ENCODE results near the gene PDE4B. TPM values are rescaled to one million over a fixed set of nuclear protein-coding genes. Genes with fewer than 3 reads are reported as not detected.
"Not testable (repeated sequence)": the region's sequence is repeated elsewhere in the genome, so short reads cannot be mapped to it uniquely, and the experiment has no call there.

PDE4B gene
- total RNA-seq, 2 donors from 2014 or later = 60.3 to 78.5 TPM

- Mint-ChIP-seq H3K36me3 (ENCODE audit: low read depth) (no peaks in the 10 kb centered on the region), H3K9me3 (no peaks in the 10 kb centered on the region), H3K4me3 (no peak overlapping the region), H3K4me1 (no peaks in the 10 kb centered on the region), H3K27me3 (peaks cover 9% of the 10 kb centered on the region), H3K27ac (no peak overlapping the region)
- ATAC-seq (replicated peaks) = no peak
Measured at GRCh38 chr1:65992165-65992821, 199.6 kb downstream of the PDE4B start.

DNA sequence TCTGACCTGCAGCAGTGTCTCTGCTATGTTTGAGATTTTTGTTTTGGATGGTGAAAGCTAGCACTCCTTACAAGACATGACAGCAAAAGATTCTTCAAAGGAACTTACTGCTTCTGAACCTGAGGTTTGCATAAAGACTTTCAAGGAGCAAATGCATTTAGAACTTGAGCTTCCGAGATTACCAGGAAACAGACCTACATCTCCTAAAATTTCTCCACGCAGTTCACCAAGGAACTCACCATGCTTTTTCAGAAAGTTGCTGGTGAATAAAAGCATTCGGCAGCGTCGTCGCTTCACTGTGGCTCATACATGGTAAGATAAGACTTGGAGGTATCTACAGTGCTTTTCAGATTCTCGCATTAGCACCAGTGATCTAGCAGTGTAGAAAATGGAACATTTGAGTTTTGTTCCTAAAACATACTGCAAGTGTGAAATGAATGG, 200.2 kb downstream of the PDE4B start:
- H3K9me3 Mint-ChIP-seq = no peaks in the 10 kb centered on the region
- no peaks in the 10 kb centered on the region for H3K36me3 Mint-ChIP-seq (ENCODE audit: low read depth)
- H3K27ac Mint-ChIP-seq = no peak overlapping the region
- H3K4me3 Mint-ChIP-seq = no peak overlapping the region
- peaks cover 13% of the 10 kb centered on the region for H3K27me3 Mint-ChIP-seq
- ATAC-seq (replicated peaks) = no peak
- H3K4me1 Mint-ChIP-seq = no peaks in the 10 kb centered on the region

- Mint-ChIP-seq H3K4me1 (no peaks in the 10 kb centered on the region), H3K36me3 (ENCODE audit: low read depth) (no peaks in the 10 kb centered on the region), H3K27me3 (peaks cover 18% of the 10 kb centered on the region), H3K27ac (no peak overlapping the region), H3K9me3 (no peaks in the 10 kb centered on the region), H3K4me3 (no peak overlapping the region)
- no peak for ATAC-seq (replicated peaks)
Measured at GRCh38 chr1:65994223-65994622, 201.5 kb downstream of the PDE4B start.

- H3K27me3 Mint-ChIP-seq = peaks cover 18% of the 10 kb centered on the region
- no peak overlapping the region for H3K27ac Mint-ChIP-seq
- H3K4me1 Mint-ChIP-seq = no peaks in the 10 kb centered on the region
- ATAC-seq (replicated peaks) = no peak
- H3K4me3 Mint-ChIP-seq = no peak overlapping the region
- no peaks in the 10 kb centered on the region for H3K9me3 Mint-ChIP-seq
- H3K36me3 Mint-ChIP-seq (ENCODE audit: low read depth) = no peaks in the 10 kb centered on the region
Measured at GRCh38 chr1:65995336-65995735, 202.6 kb downstream of the PDE4B start.

GRCh38 chr1:65995928-65996327, 203.2 kb downstream of the PDE4B start:
- H3K4me1 Mint-ChIP-seq = no peaks in the 10 kb centered on the region
- no peaks in the 10 kb centered on the region for H3K36me3 Mint-ChIP-seq (ENCODE audit: low read depth)
- no peak overlapping the region for H3K4me3 Mint-ChIP-seq
- H3K27ac Mint-ChIP-seq = no peak overlapping the region
- peaks cover 21% of the 10 kb centered on the region for H3K27me3 Mint-ChIP-seq
- H3K9me3 Mint-ChIP-seq = no peaks in the 10 kb centered on the region
- ATAC-seq (replicated peaks) = no peak

DNA sequence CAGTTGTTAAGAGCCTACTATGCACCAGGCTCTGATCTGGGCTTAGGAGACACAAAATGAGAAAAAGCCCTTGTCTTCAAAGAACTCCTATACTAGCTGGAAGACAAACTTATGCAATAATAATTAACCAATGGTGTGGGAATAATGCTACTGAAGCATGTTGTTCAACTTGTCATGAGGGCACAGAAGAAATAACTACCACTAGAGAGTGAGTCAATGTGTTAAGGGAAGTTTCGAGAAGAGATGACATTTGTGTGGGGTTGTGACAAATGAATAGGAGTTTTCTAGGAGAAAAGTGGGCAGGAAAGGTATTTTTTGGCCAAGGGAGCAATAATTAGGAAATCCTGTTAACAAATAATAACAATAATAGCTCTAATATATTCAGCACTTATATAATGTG, 205.0 kb downstream of the PDE4B start:
- ATAC-seq (replicated peaks) = no peak
- Mint-ChIP-seq H3K27ac (no peak overlapping the region), H3K27me3 (peaks cover 18% of the 10 kb centered on the region), H3K4me1 (no peaks in the 10 kb centered on the region), H3K36me3 (ENCODE audit: low read depth) (no peaks in the 10 kb centered on the region), H3K4me3 (no peak overlapping the region), H3K9me3 (no peaks in the 10 kb centered on the region)

GRCh38 chr1:65998763-65999583, 206.3 kb downstream of the PDE4B start:
- Mint-ChIP-seq H3K4me1 (no peaks in the 10 kb centered on the region), H3K4me3 (no peak overlapping the region), H3K36me3 (ENCODE audit: low read depth) (no peaks in the 10 kb centered on the region), H3K27me3 (peaks cover 15% of the 10 kb centered on the region), H3K9me3 (no peaks in the 10 kb centered on the region), H3K27ac (no peak overlapping the region)
- ATAC-seq (replicated peaks) = no peak

DNA sequence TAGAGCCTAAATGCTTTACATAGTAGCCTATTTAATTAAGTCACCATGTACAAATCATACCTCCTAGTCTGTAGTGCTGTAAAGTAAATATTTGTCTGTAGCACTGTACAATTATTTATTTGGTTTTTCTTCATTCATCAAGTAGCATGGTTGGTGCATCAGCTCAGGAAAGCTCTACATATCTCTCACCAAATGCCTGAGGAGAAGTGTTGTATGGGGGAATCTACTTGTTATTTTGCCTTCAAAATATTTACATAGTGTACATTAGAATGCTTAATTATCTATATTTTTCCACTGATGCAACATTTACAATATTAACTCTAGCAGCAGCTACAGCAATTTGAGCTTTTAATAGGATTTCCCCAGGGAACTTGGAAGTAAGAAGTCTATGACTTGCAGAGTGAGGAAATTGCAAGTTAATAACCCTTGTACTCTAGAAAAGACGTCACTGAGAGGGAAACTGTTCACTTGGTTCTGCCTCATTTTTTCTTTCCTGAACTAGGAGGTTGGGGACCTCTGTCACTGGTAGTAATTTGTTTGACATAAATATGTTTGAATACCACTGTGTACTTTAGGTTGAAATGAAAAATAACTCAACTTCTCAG, 207.4 kb downstream of the PDE4B start:
- H3K36me3 Mint-ChIP-seq (ENCODE audit: low read depth) = no peaks in the 10 kb centered on the region
- H3K27me3 Mint-ChIP-seq = peaks cover 12% of the 10 kb centered on the region
- no peaks in the 10 kb centered on the region for H3K9me3 Mint-ChIP-seq
- H3K27ac Mint-ChIP-seq = no peak overlapping the region
- no peaks in the 10 kb centered on the region for H3K4me1 Mint-ChIP-seq
- no peak for ATAC-seq (replicated peaks)
- no peak overlapping the region for H3K4me3 Mint-ChIP-seq

- peaks cover 8% of the 10 kb centered on the region for H3K27me3 Mint-ChIP-seq
- H3K4me3 Mint-ChIP-seq = no peak overlapping the region
- no peaks in the 10 kb centered on the region for H3K36me3 Mint-ChIP-seq (ENCODE audit: low read depth)
- no peaks in the 10 kb centered on the region for H3K9me3 Mint-ChIP-seq
- no peak for ATAC-seq (replicated peaks)
- H3K27ac Mint-ChIP-seq = no peak overlapping the region
- no peaks in the 10 kb centered on the region for H3K4me1 Mint-ChIP-seq
Measured at GRCh38 chr1:66003690-66004089, 211.0 kb downstream of the PDE4B start.

DNA sequence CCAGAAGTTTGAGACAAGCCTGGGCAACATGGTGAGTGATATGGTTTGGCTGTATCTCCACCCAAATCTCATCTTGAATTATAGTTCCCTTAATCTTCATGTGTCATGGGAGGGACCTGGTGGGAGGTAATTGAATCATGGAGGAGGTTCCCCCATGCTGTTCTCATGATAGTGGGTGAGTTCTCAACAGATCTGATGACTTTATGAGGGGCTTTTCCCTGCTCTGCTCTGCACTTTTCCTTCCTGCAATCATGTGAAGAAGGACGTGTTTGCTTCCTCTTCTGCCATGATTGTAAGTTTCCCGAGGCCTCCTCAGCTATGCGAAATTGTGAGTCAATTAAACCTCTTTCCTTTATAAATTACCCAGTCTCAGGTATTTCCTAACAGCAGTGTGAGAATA, 213.8 kb downstream of the PDE4B start:
- not testable (repeated sequence) for ATAC-seq (replicated peaks); H3K4me3 Mint-ChIP-seq; H3K36me3 Mint-ChIP-seq (ENCODE audit: low read depth); H3K27ac Mint-ChIP-seq; H3K9me3 Mint-ChIP-seq; H3K4me1 Mint-ChIP-seq
- peaks cover 16% of the 10 kb centered on the region for H3K27me3 Mint-ChIP-seq

DNA sequence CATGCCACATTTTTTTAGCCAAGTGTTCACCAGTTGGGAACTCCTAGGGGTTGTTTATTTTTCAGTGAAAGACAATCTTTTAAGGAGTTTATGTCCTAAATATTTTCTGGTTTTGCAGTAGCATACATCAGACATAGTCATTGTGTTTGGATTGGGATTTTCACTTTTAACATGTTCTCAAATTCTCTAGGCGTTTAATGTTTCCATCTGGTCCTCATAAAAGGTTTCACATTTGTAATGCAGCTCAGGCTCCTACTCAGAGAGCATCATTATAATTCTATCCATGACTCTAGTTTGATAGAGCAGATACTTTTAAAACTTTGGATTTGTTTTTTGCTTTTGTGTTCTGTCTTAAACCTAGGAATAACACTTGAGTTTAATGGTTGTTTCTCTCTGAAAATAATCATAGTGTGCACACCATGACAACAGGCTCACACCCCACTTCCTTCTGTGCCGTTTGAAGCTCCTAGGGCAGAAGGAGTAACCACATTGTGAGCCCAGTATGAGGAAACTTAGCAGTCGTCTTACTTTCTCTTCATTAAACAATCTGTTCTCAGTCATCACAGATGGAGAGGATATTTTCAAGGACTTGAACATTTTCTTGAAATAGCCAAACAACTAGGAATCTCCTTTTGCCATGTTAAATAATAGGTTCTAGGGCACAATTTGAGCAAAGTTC, 219.6 kb downstream of the PDE4B start:
- Mint-ChIP-seq H3K4me1 (no peaks in the 10 kb centered on the region), H3K9me3 (no peaks in the 10 kb centered on the region), H3K27me3 (peaks cover 18% of the 10 kb centered on the region), H3K27ac (no peak overlapping the region), H3K4me3 (no peak overlapping the region), H3K36me3 (ENCODE audit: low read depth) (no peaks in the 10 kb centered on the region)
- ATAC-seq (replicated peaks) = no peak

DNA sequence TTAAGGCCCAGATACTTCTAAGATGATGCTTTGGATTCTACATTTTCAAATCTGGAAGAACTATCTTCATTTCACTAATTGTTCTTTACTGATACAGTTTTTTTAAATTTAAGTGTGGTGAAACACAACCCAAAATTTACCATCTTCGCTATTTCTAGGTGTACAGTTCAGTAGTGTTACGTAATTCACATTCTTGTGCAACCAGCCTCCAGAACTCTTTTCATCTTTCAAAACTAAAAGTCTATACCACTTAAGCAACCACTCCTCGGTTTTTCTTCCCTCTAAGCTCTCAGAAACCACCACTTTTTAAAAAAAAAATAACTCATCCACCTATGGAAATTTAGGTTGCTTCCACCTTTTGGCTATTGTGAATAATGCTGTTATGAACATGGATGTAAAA, 220.7 kb downstream of the PDE4B start:
- Mint-ChIP-seq H3K4me1 (no peaks in the 10 kb centered on the region), H3K36me3 (ENCODE audit: low read depth) (no peaks in the 10 kb centered on the region), H3K27ac (no peak overlapping the region), H3K9me3 (no peaks in the 10 kb centered on the region), H3K4me3 (no peak overlapping the region), H3K27me3 (peaks cover 16% of the 10 kb centered on the region)
- ATAC-seq (replicated peaks) = no peak

GRCh38 chr1:66022904-66023620, 230.4 kb downstream of the PDE4B start:
- no peak for ATAC-seq (replicated peaks)
- no peak overlapping the region for H3K4me3 Mint-ChIP-seq
- H3K27me3 Mint-ChIP-seq = peaks cover 5% of the 10 kb centered on the region
- no peaks in the 10 kb centered on the region for H3K4me1 Mint-ChIP-seq
- H3K9me3 Mint-ChIP-seq = no peaks in the 10 kb centered on the region
- H3K36me3 Mint-ChIP-seq (ENCODE audit: low read depth) = no peaks in the 10 kb centered on the region
- no peak overlapping the region for H3K27ac Mint-ChIP-seq

DNA sequence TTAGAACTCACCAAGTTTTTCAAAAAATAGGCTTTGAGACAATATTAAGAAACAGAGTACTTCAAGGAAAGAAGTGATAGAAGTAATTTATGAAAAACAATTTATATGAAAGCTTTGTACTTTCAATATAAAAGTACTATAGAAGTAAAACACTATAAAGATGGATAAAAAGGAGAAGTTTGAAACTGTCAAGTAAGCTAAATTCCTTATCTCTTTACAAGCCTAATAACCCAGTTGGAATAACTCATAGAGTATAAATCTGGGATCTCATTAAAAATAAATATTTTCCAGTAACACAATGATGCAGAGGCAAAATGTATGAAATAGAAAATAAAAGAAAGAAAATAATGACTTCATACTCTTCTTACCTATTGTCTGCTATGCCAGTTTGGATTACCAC, 232.5 kb downstream of the PDE4B start:
- H3K4me3 Mint-ChIP-seq = no peak overlapping the region
- no peaks in the 10 kb centered on the region for H3K36me3 Mint-ChIP-seq (ENCODE audit: low read depth)
- no peak overlapping the region for H3K27ac Mint-ChIP-seq
- ATAC-seq (replicated peaks) = no peak
- peaks cover 5% of the 10 kb centered on the region for H3K9me3 Mint-ChIP-seq
- H3K27me3 Mint-ChIP-seq = peaks cover 5% of the 10 kb centered on the region
- no peaks in the 10 kb centered on the region for H3K4me1 Mint-ChIP-seq

All from activated T-helper 17 cell treated with anti-CD3 and anti-CD28 coated beads, Interleukin-2, amount 50 U/mL, for 72 hours (primary cell).